22Rv1 (cell line): ENCODE results near the gene ENTPD8.

ENCODE experiments used
- ZFX ChIP-seq: fragments of 450-650 bp; IDR thresholded peaks from 2 replicates; pipeline ENCODE4 v1.6.1; 2017; ENCODE audit warnings: antibody characterized with exemption, borderline replicate concordance
- TF ChIP-seq, protein P1 (sequence below): fragments of 450-650 bp; IDR thresholded peaks from 2 replicates; pipeline ENCODE4 v1.5.1; 2017; ENCODE audit warnings: mild to moderate bottlenecking

DNA sequence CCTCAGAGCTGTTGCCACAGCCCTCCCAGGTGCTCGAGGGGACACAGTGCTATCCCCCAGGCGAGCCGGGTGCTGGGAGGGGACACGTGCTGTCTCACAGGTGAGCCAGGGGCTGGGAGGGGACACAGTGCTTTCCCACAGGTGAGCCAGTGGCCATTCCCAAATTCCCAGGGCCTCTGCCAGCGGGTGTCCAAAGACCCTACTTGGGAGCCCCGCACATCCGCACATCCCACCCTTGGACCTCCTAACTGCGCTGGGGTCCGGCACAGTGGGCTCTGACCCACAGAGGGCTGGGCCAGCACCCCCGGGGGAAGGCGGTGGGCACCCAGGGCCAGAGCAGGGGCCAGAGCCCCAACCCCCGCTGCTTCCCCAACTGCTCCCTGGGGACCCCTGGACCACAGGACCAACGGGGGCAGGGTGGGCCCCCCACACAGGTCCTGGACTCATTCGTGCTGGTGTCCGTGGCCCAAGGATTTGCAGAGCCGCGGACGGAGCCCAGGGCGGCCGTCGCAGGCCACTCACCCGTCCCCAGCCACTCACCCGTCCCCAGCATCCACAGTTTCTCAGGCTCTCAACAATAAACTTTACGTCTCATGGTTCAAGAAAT, 36.1 kb downstream of the ENTPD8 start:
- TF ChIP-seq, protein P1, sequence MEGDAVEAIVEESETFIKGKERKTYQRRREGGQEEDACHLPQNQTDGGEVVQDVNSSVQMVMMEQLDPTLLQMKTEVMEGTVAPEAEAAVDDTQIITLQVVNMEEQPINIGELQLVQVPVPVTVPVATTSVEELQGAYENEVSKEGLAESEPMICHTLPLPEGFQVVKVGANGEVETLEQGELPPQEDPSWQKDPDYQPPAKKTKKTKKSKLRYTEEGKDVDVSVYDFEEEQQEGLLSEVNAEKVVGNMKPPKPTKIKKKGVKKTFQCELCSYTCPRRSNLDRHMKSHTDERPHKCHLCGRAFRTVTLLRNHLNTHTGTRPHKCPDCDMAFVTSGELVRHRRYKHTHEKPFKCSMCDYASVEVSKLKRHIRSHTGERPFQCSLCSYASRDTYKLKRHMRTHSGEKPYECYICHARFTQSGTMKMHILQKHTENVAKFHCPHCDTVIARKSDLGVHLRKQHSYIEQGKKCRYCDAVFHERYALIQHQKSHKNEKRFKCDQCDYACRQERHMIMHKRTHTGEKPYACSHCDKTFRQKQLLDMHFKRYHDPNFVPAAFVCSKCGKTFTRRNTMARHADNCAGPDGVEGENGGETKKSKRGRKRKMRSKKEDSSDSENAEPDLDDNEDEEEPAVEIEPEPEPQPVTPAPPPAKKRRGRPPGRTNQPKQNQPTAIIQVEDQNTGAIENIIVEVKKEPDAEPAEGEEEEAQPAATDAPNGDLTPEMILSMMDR, result no peak
- TF ChIP-seq ZFX, result no peak
